WTC11 (cell line): ENCODE data around the gene TOM1L2. TPM values are rescaled to one million over a fixed set of nuclear protein-coding genes. Genes with fewer than 3 reads are reported as not detected.
A peak's percentile ranks its signal among the peaks of the same experiment; 100 is the strongest.

Source experiments
- ATAC-seq: fragments of 200-7000 bp; cut with Tn5 transposase; 2 replicates; pipeline ENCODE4 v1.10.0; 2021; ENCODE audit warnings: mild to moderate bottlenecking, moderate library complexity
- CTCF ChIA-PET: fragments of 300-600 bp; sonication (Branson Sonifier 250); formaldehyde crosslinking; loops from one replicate; lab custom pipeline; 2021; ENCODE audit warnings: antibody characterized with exemption; lab: Charles Lee
- POLR2A ChIA-PET: fragments of 350-600 bp; sonication (Branson Sonifier 250); formaldehyde crosslinking; loops from one replicate; lab custom pipeline; 2021; ENCODE audit warnings: antibody characterized with exemption; lab: Charles Lee
- DNase-seq: peaks from one replicate; pipeline ENCODE4 v3.0.0; 2021; ENCODE audit warnings: low spot score
- H3K27ac Mint-ChIP-seq: 2 replicates; pipeline ENCODE4 v1.8.0; 2021; ENCODE audit warnings: mixed read lengths
- H3K27me3 Mint-ChIP-seq: 2 replicates; pipeline ENCODE4 v1.8.0; 2021; ENCODE audit warnings: low read depth, mild to moderate bottlenecking, moderate library complexity, mixed read lengths
- H3K36me3 Mint-ChIP-seq: 2 replicates; pipeline ENCODE4 v1.8.0; 2021; ENCODE audit warnings: mixed read lengths
- H3K4me1 Mint-ChIP-seq: 2 replicates; pipeline ENCODE4 v1.8.0; 2022; ENCODE audit warnings: mixed read lengths
- H3K4me3 Mint-ChIP-seq: 2 replicates; pipeline ENCODE4 v1.8.0; 2021; ENCODE audit warnings: mild to moderate bottlenecking, moderate library complexity, mixed read lengths
- H3K9me3 Mint-ChIP-seq: 2 replicates; pipeline ENCODE4 v1.8.0; 2021; ENCODE audit warnings: mixed read lengths
- E2F4 ChIP-seq: sonication (generic); formaldehyde crosslinking; IDR thresholded peaks from 2 replicates; pipeline ENCODE4 v1.8.1; 2022; ENCODE audit warnings: low read depth, mild to moderate bottlenecking, moderate library complexity, missing genetic modification reagents, borderline replicate concordance
- FOXK1 ChIP-seq: sonication (generic); formaldehyde crosslinking; IDR thresholded peaks from 2 replicates; pipeline ENCODE4 v1.8.0; 2022; ENCODE audit warnings: mild to moderate bottlenecking, moderate library complexity, missing genetic modification reagents
- FOXP1 ChIP-seq: sonication (generic); formaldehyde crosslinking; IDR thresholded peaks from 2 replicates; pipeline ENCODE4 v1.8.0; 2022; ENCODE audit warnings: missing genetic modification reagents, mild to moderate bottlenecking, moderate library complexity, borderline replicate concordance
- JAZF1 ChIP-seq: fragments of 250-450 bp; sonication (Bioruptor Pico); IDR thresholded peaks from 2 replicates; pipeline ENCODE4 v1.9.0; 2021; ENCODE audit warnings: moderate library complexity, mild to moderate bottlenecking, inconsistent platforms
- NR1H2 ChIP-seq: sonication (generic); formaldehyde crosslinking; IDR thresholded peaks from 2 replicates; pipeline ENCODE4 v1.9.0; 2021; ENCODE audit warnings: mild to moderate bottlenecking, moderate library complexity, missing genetic modification reagents
- OVOL2 ChIP-seq: fragments of 250-450 bp; sonication (Bioruptor Pico); IDR thresholded peaks from 2 replicates; pipeline ENCODE4 v1.9.0; 2021; ENCODE audit warnings: mild to moderate bottlenecking, borderline replicate concordance
- SP1 ChIP-seq: sonication (generic); formaldehyde crosslinking; conservative IDR thresholded peaks from 2 replicates; pipeline ENCODE4 v1.8.1; 2022; ENCODE audit warnings: missing genetic modification reagents
- STAT6 ChIP-seq: sonication (generic); formaldehyde crosslinking; conservative IDR thresholded peaks from 2 replicates; pipeline ENCODE4 v1.8.1; 2023; ENCODE audit warnings: mild to moderate bottlenecking, low read depth, missing genetic modification reagents, moderate library complexity
- ZBTB43 ChIP-seq: sonication (generic); formaldehyde crosslinking; IDR thresholded peaks from 2 replicates; pipeline ENCODE4 v1.8.1; 2023; ENCODE audit warnings: mild to moderate bottlenecking, missing genetic modification reagents
- ZNF219 ChIP-seq: sonication (generic); formaldehyde crosslinking; IDR thresholded peaks from 2 replicates; pipeline ENCODE4 v1.8.0; 2023; ENCODE audit warnings: missing genetic modification reagents, mild to moderate bottlenecking, borderline replicate concordance
- ZNF423 ChIP-seq: fragments of 250-450 bp; sonication (Bioruptor Pico); IDR thresholded peaks from 2 replicates; pipeline ENCODE4 v2.1.2; 2022; ENCODE audit warnings: mild to moderate bottlenecking, moderate library complexity
- total RNA-seq: library from RNA; stranded (reverse); gene quantifications from 3 replicates; pipeline ENCODE4 v1.2.3, GENCODE V29; 2021
- TF ChIP-seq, protein P1 (sequence below): sonication (generic); formaldehyde crosslinking; IDR thresholded peaks from 2 replicates; pipeline ENCODE4 v1.8.0; 2023; ENCODE audit warnings: missing genetic modification reagents, mild to moderate bottlenecking, borderline replicate concordance
- TF ChIP-seq, protein P2 (sequence below): sonication (generic); formaldehyde crosslinking; IDR thresholded peaks from 2 replicates; pipeline ENCODE4 v1.8.0; 2022; ENCODE audit warnings: mild to moderate bottlenecking, missing genetic modification reagents

TOM1L2 gene
- total RNA-seq, 1 experiment from 2014 or later = 6.4 TPM

DNA sequence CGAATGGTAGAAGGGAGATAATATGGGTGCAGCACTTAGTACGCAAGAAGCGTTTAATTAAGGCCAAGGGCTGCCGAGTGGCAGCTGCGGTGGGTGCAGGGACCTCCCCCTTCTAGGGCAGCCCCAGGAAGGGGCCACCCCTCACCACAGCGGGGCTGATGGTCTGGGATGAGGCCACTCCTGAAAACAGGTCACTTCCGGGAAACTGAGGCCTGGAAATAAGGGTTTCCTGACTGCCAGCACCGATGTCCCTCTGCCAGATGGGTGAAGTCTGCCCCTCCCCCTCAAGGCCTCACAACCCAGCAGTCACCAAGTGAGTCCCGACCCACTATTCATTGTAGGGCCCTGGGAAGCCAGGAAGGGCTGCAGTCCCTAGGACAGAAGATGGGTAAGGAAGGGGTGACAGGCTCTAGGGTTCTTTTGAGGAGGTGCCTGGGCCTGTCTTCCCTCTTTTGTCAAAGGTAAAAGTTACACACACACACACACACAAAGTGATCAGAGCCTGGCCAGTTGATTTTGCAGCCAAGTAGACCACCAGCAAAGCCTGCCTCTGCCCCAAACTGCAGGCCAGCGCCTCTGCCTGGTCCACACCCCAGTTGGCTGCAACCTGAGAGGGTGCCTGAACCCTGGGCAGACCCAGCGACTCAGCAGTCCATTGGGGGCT, 147.9 kb downstream of the TOM1L2 start (continued):
- TF ChIP-seq STAT6 (CRISPR knock-in tag) = no peak

- peaks cover 77% of the 10 kb centered on the region for H3K4me1 Mint-ChIP-seq
- H3K36me3 Mint-ChIP-seq = peaks cover 7% of the 10 kb centered on the region
- H3K4me3 Mint-ChIP-seq = peak overlapping the region; percentile 52
- ChIA-PET POLR2A (interaction anchor here (0.9 to 9.4 kb wide), 5 partner anchors 11 to 37 kb away, joined by 3 to 137 read pairs (median 5); partner anchors contain the start of gene SREBF1), CTCF (interaction anchor here (0.5 to 1.7 kb wide), 12 partner anchors 11 to 256 kb away, joined by 3 to 8 read pairs (median 3); partner anchors contain the start of gene SREBF1)
- no peaks in the 10 kb centered on the region for H3K27me3 Mint-ChIP-seq
- TF ChIP-seq STAT6 (CRISPR knock-in tag) (no peak), SP1 (CRISPR knock-in tag) (peak; percentile 85), NR1H2 (peak; percentile 81), FOXK1 (0 out of 2 replicates have a peak, but pooled peaks have one; percentile 14), JAZF1 (CRISPR knock-in tag) (no peak), ZNF219 (CRISPR knock-in tag) (no peak), OVOL2 (no peak)
- ATAC-seq = peak; percentile 87
- DNase-seq = peak; percentile 96
- H3K9me3 Mint-ChIP-seq = no peaks in the 10 kb centered on the region
- peak overlapping the region; percentile 99 for H3K27ac Mint-ChIP-seq
Observed at GRCh38 chr17:17823433-17824118, 148.6 kb downstream of the TOM1L2 start.

DNA sequence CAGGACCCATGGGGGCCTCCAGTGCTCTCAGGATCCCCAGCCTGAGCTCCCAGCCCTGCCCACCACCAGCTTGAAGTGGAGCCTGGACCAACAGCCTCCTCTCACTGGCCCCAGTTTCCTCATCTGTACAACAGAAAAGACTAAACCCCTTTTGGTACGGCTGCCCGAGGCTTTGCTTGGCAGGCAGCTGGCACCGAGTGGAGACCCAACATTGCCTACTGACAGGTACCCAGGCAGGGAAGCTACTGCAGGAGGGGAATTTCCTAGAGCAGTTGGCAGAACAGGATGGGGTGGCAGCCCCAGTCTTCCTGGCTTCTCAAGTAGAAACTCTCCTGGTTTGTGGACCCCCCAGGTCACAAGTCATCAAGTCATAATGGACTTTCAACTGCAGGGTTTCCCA, 149.6 kb downstream of the TOM1L2 start:
- no peak for ATAC-seq
- H3K4me3 Mint-ChIP-seq = no peak overlapping the region
- H3K27me3 Mint-ChIP-seq = no peaks in the 10 kb centered on the region
- ChIA-PET CTCF (interaction anchor here (1.2 to 1.5 kb wide), 4 partner anchors 10 to 97 kb away, joined by 4 to 8 read pairs (median 5); partner anchors contain the start of gene SREBF1), POLR2A (interaction anchor here (1.5 to 9.4 kb wide), 2 partner anchors 15 to 38 kb away, joined by 3 to 137 read pairs; partner anchors contain the start of gene SREBF1)
- no peak for DNase-seq
- H3K27ac Mint-ChIP-seq = no peak overlapping the region
- no peaks in the 10 kb centered on the region for H3K9me3 Mint-ChIP-seq
- peaks cover 74% of the 10 kb centered on the region for H3K4me1 Mint-ChIP-seq
- peaks cover 12% of the 10 kb centered on the region for H3K36me3 Mint-ChIP-seq
- TF ChIP-seq, protein P1, sequence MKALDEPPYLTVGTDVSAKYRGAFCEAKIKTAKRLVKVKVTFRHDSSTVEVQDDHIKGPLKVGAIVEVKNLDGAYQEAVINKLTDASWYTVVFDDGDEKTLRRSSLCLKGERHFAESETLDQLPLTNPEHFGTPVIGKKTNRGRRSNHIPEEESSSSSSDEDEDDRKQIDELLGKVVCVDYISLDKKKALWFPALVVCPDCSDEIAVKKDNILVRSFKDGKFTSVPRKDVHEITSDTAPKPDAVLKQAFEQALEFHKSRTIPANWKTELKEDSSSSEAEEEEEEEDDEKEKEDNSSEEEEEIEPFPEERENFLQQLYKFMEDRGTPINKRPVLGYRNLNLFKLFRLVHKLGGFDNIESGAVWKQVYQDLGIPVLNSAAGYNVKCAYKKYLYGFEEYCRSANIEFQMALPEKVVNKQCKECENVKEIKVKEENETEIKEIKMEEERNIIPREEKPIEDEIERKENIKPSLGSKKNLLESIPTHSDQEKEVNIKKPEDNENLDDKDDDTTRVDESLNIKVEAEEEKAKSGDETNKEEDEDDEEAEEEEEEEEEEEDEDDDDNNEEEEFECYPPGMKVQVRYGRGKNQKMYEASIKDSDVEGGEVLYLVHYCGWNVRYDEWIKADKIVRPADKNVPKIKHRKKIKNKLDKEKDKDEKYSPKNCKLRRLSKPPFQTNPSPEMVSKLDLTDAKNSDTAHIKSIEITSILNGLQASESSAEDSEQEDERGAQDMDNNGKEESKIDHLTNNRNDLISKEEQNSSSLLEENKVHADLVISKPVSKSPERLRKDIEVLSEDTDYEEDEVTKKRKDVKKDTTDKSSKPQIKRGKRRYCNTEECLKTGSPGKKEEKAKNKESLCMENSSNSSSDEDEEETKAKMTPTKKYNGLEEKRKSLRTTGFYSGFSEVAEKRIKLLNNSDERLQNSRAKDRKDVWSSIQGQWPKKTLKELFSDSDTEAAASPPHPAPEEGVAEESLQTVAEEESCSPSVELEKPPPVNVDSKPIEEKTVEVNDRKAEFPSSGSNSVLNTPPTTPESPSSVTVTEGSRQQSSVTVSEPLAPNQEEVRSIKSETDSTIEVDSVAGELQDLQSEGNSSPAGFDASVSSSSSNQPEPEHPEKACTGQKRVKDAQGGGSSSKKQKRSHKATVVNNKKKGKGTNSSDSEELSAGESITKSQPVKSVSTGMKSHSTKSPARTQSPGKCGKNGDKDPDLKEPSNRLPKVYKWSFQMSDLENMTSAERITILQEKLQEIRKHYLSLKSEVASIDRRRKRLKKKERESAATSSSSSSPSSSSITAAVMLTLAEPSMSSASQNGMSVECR (CRISPR knock-in tag) = no peak
- TF ChIP-seq, protein P2, sequence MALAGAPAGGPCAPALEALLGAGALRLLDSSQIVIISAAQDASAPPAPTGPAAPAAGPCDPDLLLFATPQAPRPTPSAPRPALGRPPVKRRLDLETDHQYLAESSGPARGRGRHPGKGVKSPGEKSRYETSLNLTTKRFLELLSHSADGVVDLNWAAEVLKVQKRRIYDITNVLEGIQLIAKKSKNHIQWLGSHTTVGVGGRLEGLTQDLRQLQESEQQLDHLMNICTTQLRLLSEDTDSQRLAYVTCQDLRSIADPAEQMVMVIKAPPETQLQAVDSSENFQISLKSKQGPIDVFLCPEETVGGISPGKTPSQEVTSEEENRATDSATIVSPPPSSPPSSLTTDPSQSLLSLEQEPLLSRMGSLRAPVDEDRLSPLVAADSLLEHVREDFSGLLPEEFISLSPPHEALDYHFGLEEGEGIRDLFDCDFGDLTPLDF = no peak
- TF ChIP-seq E2F4 (CRISPR knock-in tag) (no peak), FOXP1 (CRISPR knock-in tag) (no peak), ZBTB43 (CRISPR knock-in tag) (no peak), ZNF423 (no peak)
